ENCODE measurements around the gene BIRC3.

GRCh38 chr11:102286292-102286691 is 31.0 kb upstream of the BIRC3 start:
- TF ChIP-seq CTCF (IDR thresholded peaks at IDR 0.05), result no peak
- no peak for TF ChIP-seq POLR2A (IDR thresholded peaks at IDR 0.05)
